MG63 (cell line): ENCODE results near the gene EEF1A2. TPM values are rescaled to one million over a fixed set of nuclear protein-coding genes. Genes with fewer than 3 reads are reported as not detected.

Experiments used
- DNase-seq: peaks from one replicate; pipeline ENCODE4 v3.0.0-alpha.2; 2020
- H3K27me3 ChIP-seq: fragments of 250-450 bp; sonication (Bioruptor Pico); 2 replicates; pipeline ENCODE4 v1.5.1; 2020; ENCODE audit warnings: mild to moderate bottlenecking, moderate library complexity
- H3K36me3 ChIP-seq: fragments of 250-450 bp; sonication (Bioruptor Pico); 2 replicates; pipeline ENCODE4 v1.5.1; 2020; ENCODE audit warnings: mild to moderate bottlenecking, moderate library complexity
- H3K4me3 ChIP-seq: fragments of 250-450 bp; sonication (Bioruptor Pico); 2 replicates; pipeline ENCODE4 v1.5.1; 2020; ENCODE audit warnings: mild to moderate bottlenecking, moderate library complexity
- H3K9me3 ChIP-seq: fragments of 250-450 bp; sonication (Bioruptor Pico); 2 replicates; pipeline ENCODE4 v1.5.1; 2020; ENCODE audit warnings: mild to moderate bottlenecking, moderate library complexity
- total RNA-seq: library from RNA; depleted of rRNA; stranded (reverse); fragments of >200 nt; shearing (Covaris generic); gene quantifications from 2 replicates; pipeline ENCODE4 v1.2.3, GENCODE V29; 2014; ENCODE audit warnings: low replicate concordance

Gene EEF1A2
- total RNA-seq, 1 experiment from 2014 or later = 113 TPM

DNA sequence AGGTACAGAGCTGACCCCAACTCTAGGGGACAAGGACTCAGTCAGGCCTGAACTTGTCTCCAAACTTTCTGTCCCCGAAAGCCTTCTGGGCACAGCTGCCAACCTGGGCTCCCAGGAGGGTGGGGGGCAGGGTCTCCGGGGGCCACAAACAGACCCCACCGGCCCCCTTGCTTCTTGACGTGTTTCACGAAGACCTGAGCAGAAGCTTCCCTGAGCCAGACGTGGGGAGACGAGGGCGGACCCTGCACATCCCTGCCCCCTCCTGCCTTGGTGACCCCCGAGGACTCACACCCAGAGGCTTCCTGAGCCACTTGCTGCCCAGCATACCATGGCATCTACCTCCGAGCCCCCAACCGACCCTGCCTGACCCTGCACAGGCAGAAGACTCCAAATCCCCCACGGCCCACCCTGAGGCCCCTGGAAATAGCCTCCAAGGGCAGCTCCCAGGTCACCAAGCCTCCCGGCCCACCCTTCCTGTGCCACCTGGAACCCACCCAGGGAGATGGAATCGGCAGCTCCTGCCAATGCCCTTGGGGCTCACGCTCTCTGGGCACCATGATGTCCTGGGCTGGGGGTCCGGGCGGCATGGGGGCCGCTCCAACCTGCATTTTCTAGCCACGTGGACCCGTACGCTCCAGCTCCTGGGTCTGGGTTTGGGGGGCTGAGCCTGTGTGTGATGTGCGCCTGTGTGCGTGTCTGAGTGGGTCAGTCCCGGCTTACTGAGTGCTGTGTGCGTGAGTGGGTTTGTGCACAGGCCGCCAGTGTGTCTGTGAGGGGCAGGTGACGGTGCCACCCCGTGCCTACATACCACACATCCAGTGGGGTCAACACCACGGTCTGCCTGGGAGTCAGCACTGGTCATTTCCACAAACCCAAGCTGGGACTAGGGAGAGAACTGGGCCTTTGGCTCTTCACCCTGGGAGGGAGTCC is 40.8 kb upstream of the EEF1A2 start:
- no peaks in the 10 kb centered on the region for H3K9me3 ChIP-seq
- DNase-seq = no peak
- H3K27me3 ChIP-seq = no peaks in the 10 kb centered on the region
- H3K4me3 ChIP-seq = no peak overlapping the region
- H3K36me3 ChIP-seq = no peaks in the 10 kb centered on the region

DNA sequence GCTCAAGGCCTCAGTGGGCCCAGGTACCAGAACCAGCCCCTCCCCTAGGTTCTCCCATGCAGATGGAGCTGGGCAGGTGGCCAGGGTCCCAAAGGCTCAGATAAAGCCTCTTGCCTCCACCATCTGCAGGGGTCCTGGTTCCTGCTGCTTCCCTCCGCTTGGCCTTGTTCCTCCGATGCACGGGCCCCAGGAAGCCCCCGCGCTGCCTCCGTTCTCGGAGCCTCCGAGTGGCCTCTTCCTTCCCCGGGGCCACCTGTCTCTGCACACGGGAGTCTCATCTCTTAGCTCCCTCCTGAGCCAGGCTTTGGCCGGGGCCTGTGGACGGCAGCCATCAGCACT is 40.2 kb upstream of the EEF1A2 start:
- no peak for DNase-seq
- no peak overlapping the region for H3K4me3 ChIP-seq
- H3K9me3 ChIP-seq = no peaks in the 10 kb centered on the region
- no peaks in the 10 kb centered on the region for H3K27me3 ChIP-seq
- H3K36me3 ChIP-seq = no peaks in the 10 kb centered on the region

DNA sequence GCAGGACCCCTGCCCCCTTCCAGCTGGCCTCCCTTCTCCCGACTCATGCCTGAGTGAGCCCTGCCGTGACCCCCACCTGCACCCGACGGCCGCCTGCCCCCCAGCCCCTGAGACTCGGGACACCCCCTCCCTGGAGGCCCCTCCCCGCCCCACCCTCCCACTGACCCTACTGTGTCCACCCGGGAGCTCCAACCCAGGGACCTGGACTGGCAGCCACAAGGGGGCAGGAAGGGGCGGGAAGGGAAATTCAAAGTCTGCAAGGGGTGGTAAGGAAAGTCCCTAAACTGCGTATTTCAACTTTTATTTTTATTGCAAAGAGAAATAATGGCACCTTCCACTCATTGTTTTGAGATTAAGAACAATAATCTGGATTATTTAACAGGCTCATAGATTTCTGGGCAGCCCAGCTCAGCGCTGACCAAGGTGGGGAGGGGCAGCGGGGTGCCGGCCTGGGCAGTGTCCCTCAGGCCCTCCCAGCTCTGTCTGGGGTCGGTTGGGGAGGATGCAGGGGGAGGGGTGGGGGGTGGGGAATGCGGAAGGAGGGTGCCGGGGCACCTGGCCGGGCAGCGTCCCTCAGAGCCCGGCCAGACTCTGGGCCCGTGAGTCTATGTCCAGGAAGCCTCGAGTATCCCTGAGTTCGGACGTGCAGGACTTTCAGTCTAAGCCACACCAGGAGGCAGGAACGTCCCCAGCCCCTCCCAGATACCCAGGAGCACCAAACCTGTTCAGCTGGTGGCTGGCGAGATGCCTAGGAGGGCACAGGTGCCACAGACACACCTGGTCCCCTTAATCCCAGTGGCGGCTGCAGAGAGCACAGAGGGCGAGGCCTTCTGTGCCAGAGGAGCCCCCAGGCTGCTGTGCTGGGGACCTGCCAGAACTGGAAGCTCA is 39.6 kb upstream of the EEF1A2 start:
- Histone ChIP-seq H3K4me3 (peak overlapping the region; percentile 36), H3K9me3 (no peaks in the 10 kb centered on the region), H3K27me3 (no peaks in the 10 kb centered on the region), H3K36me3 (no peaks in the 10 kb centered on the region)
- no peak for DNase-seq

DNA sequence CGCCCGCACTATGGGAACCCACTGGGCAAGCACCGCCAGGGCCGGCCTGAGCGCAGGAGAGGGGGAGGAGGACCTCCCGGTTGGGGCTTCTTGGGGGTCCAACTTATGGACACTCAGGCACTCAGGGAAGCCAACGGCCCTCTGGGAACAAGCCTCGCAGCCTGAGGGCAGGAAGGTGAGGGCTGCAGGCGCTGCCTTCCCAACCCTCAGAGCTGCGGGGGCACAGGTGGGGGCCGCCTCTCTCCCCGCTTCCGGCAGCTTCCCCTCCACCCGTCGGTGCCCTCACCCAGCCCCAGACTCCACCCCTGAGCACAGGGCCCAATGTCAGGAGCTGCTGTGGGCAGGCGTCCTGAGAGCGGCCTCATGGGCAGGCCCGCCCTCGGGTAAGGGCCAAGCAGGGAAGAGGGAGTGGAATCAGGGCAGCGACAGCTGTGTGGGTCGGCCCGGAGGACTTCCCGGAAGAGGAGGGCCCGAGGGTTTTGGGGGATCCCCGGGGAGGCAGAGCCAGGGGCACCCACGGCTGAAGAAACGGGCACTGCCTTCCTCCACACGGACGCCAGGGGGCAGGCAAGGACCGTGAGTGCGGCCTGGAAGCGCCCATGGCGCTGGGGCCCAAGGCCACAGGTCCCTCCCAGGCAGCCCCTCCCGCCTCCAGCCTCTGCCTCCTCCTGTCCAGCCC is 38.8 kb upstream of the EEF1A2 start:
- DNase-seq = peak; percentile 99
- H3K9me3 ChIP-seq = no peaks in the 10 kb centered on the region
- no peaks in the 10 kb centered on the region for H3K36me3 ChIP-seq
- no peaks in the 10 kb centered on the region for H3K27me3 ChIP-seq
- peak overlapping the region; percentile 36 for H3K4me3 ChIP-seq

DNA sequence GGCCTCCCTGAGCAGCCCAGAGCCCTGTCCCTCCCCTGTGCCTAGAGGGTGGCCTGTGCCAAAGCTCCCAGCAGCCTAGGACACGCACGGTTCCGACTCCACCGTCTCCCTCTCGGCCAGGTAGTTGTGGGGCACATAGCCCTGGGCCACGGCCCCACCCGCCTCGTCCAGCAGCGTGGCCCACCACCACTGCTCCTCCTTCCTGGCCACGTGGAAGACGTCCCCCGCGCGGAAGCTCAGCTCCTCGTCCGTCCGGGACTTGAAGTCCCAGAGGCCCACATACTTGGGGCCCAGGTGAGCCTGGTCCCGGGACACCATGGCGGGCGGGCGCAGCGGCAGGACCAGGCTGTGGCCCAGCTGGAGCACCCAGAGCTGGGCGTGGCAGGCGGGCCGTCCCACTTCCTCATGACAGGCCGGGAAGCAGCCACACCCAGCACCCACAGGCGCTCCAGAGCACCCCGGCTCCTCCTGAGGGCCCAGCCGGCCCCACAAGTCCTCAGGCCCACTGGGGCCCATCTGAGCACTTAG is 38.2 kb upstream of the EEF1A2 start, which contains the start of gene PTK6:
TSS of gene PTK6 (minus strand) at position 380 of the 528 bp plus-strand sequence. CDS start at position 318, 62 bp downstream.
- H3K36me3 ChIP-seq = no peaks in the 10 kb centered on the region
- DNase-seq = peak; percentile 39

DNA sequence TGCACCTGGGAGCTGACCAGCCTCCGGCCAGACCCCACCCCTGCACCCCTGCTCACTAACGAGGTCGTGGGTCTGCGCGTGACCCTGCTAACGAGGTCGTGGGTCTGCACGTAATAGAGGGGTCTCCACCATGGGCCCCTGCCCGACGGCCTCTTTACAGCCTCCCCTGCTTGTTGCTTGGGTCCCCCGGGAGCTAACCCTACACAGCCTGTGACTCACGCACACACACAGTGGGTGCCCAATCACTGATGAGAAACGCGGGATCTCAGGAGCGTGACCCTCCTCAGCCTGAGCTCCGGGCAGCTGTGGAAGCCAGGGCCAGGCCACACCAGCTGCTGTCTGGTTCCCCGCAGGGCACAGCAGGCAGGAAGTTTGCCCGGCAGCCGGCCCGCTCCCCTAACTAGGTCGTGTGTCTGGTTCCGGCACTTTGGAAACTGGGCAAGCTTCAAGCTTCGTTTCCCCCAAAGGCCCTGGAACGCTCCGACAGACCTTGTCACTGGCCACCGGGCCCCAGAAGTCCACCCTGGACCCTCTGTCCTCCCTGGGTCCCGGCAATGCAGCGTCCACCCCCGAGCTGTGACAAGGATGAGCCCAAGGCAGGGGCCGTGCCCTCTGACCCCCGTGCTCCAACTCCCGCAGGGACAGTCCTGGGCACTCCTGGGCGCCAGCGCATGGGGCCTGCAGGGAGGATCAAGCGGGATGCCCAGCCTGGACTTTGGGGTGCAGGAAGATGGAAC is 37.5 kb upstream of the EEF1A2 start:
- no peaks in the 10 kb centered on the region for H3K9me3 ChIP-seq
- no peaks in the 10 kb centered on the region for H3K36me3 ChIP-seq
- peak; percentile 92 for DNase-seq
- H3K27me3 ChIP-seq = no peaks in the 10 kb centered on the region
- no peak overlapping the region for H3K4me3 ChIP-seq

More for the DNA sequence above, 38.2 kb upstream of the EEF1A2 start, which contains the start of gene PTK6:
- Histone ChIP-seq H3K27me3 (no peaks in the 10 kb centered on the region), H3K4me3 (peak within 1 kb of the TSS; percentile 36), H3K9me3 (no peaks in the 10 kb centered on the region)

DNA sequence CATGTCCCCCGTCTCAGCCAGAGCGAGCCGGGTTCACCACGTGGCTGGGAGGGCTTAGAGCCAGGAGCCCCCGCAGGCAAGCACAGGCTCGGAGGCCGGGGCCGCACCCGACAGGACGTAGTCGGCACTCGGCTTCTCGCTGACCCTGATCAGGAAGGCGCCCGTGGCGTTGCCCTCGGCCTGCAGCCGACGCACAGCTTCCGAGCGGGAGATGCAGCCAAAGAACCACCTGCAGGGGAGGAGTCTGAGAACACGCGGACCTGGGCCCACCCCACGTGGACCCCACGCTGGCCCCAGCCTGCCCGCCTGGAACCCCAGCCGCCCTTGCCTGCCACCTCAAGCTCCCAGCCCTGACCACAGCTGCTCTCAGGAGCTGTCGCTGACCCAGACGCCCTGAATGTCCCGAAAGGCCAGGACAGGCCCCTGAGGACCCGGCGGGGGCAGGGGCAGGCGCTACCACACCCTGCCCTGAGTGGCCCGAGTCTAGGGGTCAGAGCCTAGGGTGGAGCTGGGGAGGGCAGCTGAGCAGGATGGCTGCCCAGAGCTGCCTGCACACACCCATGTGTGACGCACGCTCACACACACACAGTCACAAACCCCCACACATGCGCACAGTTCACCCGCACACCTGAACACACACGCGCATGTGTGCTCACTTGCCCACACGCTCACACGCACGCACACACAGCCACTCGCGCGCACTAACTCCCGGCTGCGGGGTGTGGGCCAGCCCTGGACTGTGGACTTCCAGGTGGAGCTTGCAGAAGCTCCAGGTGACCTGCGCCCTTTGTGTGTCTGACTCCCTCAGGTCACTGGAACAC is 36.2 kb upstream of the EEF1A2 start:
- H3K27me3 ChIP-seq = no peaks in the 10 kb centered on the region
- H3K9me3 ChIP-seq = no peaks in the 10 kb centered on the region
- DNase-seq = no peak
- H3K4me3 ChIP-seq = no peak overlapping the region
- H3K36me3 ChIP-seq = no peaks in the 10 kb centered on the region

DNA sequence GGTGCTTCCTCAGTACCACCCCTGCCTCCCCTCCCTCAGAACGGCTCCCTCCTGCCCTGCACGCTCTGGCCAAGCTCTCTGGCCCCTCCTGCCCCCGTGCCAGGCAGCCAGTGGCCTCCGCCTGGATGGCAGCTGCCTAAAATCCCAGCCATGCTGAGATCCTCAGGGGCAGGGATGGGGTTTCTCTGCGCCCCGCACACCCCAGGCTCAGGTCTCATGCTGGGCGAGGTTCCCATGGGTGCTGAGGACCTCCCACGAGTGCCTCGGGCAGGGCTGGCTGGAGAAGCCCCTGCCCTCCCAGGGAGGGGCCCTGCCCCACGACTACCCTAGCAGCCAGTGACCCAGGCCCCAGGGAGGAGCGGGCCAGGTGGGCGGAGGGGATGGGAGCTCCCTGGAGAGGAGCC is 35.5 kb upstream of the EEF1A2 start:
- Histone ChIP-seq H3K36me3 (no peaks in the 10 kb centered on the region), H3K27me3 (no peaks in the 10 kb centered on the region), H3K9me3 (no peaks in the 10 kb centered on the region), H3K4me3 (no peak overlapping the region)
- no peak for DNase-seq

DNA sequence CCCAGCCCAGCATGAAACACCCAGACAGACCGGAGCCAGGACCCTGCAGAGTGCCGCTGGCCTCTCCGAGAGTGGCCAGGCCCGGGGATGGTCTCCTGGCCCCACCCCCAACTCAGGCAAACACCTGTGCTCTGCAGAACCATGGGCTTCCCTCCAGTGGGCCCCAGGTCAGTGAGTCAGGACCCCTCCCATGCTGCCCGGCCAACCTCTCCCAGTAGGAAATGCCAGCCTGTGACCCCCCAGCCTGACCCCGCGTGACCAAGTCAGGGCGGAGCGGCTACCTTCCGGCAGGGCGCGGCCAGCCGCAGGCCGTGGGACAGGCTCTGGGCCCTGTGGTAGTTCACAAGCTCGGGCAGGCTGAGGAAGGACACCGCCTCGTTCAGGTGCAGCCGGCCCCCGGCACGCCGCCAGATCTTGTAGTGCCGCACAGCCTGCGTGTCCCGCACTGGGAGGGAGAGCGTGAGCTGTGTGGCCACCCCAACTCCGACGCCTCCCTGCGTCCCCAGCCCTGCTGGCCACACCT is 35.0 kb upstream of the EEF1A2 start:
- no peak for DNase-seq

DNA sequence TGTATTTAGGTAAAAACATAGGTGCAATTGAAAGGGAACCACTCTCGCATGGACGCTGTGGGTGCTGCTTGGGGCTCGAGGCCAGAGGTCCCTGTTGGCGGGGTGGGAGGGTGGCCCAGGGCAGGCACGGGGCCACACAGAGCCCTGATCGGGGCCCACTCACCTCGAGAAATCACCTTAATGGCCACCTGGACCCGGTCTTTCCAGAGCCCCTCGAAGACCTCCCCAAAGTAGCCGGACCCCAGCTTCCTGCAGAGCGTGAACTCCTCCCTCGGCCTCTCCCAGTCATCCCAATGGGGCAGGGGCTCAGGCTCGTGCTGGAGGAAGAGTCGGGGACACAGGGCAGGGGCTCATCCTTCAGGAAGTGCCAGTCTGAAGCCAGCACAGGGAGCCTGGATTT is 34.5 kb upstream of the EEF1A2 start:
- Histone ChIP-seq H3K9me3 (no peaks in the 10 kb centered on the region), H3K4me3 (no peak overlapping the region), H3K36me3 (no peaks in the 10 kb centered on the region), H3K27me3 (no peaks in the 10 kb centered on the region)
- DNase-seq = no peak

More for the DNA sequence above, 35.0 kb upstream of the EEF1A2 start:
- no peaks in the 10 kb centered on the region for H3K9me3 ChIP-seq
- no peaks in the 10 kb centered on the region for H3K36me3 ChIP-seq
- H3K27me3 ChIP-seq = no peaks in the 10 kb centered on the region
- H3K4me3 ChIP-seq = no peak overlapping the region

DNA sequence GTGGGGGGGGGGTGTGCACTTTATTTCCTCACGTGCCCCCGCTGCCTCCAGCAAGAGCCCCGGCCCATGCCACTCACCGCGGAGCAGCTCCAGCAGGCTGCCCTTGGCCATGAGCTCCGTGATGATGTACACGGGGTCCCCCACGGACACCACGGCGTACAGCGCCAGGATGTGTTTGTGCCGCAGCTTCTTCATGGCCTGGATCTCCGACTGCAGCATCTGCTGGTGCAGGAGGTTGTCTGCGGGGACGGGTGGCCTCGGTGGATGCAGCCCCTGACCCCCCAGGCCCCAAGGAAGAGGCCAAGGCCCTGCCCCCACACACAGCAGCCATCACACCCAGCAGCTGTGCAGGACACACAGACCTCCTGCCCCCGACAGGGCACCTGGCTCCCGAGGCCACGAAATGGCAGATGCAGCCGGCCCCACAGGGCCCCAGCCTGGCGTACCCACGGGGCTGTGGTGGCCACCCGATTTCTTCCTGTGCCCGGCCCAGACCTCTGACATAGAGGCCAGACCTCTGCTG is 33.6 kb upstream of the EEF1A2 start:
- no peaks in the 10 kb centered on the region for H3K36me3 ChIP-seq
- no peak overlapping the region for H3K4me3 ChIP-seq
- no peaks in the 10 kb centered on the region for H3K27me3 ChIP-seq
- no peak for DNase-seq
- H3K9me3 ChIP-seq = no peaks in the 10 kb centered on the region

DNA sequence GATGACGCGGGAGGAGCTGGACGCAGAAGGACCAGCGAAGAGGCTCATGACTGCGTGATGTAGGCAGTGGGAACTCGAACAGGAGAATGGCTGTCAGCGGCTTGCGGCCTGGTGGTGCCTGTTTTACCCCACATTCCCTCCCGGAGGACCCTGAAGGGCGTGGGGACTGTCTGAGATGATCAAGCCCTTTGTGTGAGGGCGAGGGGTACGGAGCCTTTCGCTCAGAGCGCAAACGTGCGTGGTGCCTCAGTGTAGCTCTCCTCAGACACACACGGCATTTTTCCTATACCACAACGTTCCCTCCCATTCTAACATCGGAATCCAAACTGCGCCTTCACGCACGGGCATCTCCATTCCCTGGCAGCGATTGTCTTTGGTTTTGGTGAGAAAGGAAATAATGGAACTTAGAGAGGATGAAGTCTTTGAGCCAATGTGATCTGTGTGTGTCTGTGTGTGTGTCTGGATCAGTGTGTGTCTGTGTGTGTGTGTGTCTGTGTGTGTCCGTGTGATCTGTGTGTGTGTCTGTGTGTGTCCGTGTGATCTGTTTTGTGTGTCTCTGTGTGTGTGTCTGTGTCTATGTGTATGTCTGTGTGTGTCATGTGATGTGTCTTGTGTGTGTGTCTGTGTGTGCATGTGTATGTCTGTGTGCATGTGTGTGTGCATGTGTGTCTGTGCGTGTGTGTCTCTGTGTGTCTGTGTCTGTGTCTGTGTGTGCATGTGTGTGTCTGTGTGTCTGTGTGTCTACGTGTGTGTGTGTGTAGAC is 33.0 kb upstream of the EEF1A2 start:
- DNase-seq = no peak
- Histone ChIP-seq H3K9me3 (no peaks in the 10 kb centered on the region), H3K27me3 (no peaks in the 10 kb centered on the region), H3K4me3 (no peak overlapping the region), H3K36me3 (no peaks in the 10 kb centered on the region)

DNA sequence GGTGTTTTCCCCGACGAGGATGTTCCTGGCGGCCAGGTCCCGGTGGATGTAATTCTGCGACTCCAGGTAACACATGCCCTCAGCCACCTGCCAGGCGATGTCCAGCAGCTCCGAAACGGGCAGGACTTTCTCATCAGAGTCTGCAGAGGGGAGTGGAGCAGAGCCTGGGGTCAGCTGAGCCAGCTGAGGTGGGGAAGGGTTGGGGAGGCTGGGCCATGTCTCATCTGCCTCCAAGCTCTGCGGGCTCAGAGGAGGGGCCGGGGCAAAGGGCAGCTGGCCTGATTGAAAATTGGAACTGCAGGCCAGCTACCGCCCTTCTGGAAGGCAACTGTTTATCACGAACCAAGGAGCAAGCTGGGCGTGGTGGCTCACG is 31.9 kb upstream of the EEF1A2 start:
- no peaks in the 10 kb centered on the region for H3K27me3 ChIP-seq
- DNase-seq = no peak
- H3K4me3 ChIP-seq = no peak overlapping the region
- no peaks in the 10 kb centered on the region for H3K36me3 ChIP-seq
- H3K9me3 ChIP-seq = no peaks in the 10 kb centered on the region
